HG03095 (cell line): ENCODE data around the gene TBATA.
"Not testable (repeated sequence)": the region's sequence is repeated elsewhere in the genome, so short reads cannot be mapped to it uniquely, and the experiment has no call there.

Experiments used
- ATAC-seq: cut with Tn5 transposase; IDR thresholded peaks from one replicate; pipeline ENCODE4 v1.9.1; 2021; ENCODE audit warnings: moderate library complexity; ENCODE audit not compliant: unreplicated experiment

TBATA gene

GRCh38 chr10:70779511-70780369, 5.4 kb downstream of the TBATA start:
- no peak for ATAC-seq

GRCh38 chr10:70779088-70779487, 6.1 kb downstream of the TBATA start:
- ATAC-seq = no peak

GRCh38 chr10:70778267-70778924, 6.8 kb downstream of the TBATA start:
- ATAC-seq = no peak

DNA sequence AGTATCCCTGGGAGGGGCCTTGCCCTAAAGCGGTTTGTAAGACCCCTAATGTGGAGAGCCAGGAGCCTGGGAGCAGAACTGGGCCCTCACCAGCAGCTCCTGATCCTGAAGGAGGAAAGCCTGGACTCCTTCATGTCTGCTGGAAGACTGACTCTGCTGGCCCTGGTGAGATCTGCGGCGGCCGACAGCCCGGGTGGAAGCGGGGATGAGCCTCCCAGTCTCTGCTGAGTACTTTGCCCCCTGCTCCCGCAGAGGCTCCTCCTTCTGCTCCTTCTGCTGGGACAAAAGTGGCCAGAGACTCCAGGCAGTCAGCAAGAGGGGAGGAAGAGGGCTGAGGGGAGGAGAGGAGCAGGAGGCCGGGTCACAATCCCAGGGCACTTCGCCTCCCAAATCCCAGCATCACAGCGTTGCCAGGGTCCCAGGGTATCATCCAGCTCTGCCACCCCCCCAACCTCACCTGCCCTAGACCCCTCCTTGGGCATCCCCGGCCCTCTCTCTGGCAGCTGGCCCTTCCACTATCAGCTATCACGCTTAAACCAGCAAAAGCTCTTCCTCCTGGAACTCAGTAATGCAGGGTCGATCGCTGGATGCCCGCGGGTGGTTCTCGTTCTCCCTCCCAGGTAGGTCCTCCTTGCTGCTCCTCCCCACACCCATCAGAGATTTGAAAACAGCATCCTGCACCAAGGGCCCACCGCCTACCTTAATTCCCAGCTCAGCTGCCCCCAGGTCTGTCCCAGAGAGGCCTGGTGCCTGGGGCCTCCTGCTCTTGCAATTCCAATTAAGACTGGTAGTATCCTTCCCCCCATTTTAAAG, 7.9 kb downstream of the TBATA start:
- no peak for ATAC-seq

DNA sequence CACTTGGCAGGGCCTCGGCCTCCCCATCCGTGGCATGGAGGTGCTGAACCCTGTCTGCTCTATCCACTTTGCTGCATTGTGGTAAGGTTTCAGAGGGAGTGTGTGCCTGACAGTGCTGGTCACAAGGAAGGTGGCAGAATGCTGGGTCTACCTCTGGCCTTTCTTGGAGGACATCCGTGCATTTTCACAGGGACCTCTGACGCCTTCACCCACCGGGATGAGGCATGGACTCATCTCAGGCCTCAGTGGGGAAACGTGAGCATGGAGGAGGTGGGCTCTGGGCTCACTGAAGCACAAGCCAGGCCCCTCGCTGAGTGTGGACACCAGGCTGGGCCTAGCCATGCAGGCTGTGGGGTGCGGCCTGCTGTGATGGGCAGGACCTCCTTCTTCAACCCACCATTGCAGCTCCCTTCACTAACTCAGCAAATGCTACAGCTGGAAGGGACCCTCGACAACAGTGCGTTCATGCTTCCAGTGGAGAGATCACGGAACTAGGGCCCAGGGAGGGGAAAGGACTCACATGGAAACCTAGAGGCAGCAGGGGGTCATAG, 8.6 kb downstream of the TBATA start:
- ATAC-seq = no peak

GRCh38 chr10:70775679-70776454, 9.3 kb downstream of the TBATA start:
- no peak for ATAC-seq

DNA sequence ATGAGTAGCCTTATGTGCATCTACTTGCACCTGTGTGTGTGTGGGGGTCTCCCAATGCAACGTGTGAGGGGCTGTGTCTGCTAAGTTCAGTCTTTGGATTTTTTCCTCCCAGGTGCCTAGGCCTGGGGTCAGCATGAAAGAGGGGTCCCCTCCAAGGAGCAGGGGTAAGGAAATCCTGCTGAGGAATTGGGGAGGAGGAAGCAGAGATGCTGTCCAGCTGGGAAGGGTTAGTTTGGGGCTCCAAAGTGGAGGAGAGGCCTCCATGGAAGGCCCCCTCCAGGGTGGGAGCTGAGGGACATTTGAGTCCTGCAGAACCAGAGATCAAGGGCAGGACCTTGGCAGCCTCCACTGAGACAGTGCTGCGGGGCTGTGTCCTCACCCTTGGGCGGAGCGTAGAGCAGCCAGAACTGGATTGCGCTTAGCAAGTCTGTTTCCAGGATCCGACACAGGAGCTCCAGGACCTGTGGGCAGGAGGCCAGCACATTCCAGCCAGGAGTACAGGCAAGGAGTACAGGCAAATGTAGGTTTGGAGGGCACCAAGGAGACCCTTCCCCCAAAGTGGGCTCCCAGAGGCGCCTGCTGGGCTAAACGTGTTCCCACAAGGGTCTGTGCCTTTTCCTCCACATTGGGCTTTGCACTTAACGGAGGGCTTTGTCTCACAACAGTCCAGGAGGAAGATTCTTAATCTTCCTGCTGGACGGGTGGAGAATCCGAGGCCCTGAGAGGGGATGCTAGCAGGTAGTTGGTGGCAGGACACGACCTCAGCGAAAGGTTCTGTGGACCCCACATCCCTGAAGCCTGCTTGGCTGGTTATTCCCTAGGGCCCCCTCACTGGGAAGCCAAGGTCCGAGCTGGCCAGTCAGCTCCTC, 10.1 kb downstream of the TBATA start:
- no peak for ATAC-seq

DNA sequence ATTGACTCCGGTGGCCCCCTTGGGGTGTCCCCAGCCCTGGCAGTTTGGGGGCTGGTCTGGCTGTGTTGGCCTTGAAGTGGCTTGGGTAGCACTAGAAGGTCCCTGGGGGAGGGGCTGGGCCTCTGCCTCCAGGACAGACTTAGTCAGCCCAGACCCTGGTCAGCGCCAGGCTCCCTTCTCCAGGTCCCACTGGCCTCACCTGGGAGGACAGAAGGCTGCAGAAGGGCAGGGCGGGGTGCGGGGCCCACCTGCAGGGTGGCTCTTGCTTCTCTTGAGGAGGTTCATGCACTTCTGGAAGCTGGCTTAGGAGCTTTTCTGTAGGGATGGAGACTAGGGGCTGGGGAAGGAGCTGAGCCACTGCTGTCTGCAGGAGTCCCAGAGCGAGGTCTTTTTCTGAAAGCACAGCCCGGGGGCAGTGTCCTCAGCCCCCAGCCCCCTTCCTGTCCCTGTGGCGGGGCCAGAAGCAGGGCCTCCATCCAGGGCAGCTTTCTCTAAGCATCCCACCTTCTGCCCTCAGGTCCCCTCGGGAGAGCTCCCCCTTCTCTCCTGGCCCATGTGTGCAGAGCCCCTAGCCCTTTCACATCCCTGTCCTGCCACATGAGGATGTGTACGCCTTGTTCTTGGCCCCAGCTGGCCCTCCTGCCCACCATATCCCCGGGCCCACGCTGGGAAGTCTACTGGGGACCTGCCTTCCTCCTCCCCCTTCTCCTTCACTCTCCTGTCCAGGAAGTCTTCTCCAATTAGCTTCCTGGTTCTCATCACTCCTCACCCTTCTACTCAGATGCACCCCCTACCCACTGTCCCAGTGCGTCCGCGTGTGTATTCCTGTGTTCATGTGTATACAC, 11.0 kb downstream of the TBATA start:
- ATAC-seq = no peak

- no peak for ATAC-seq
Observed at GRCh38 chr10:70773461-70773860, 11.7 kb downstream of the TBATA start.

- no peak for ATAC-seq
Observed at GRCh38 chr10:70772627-70773026, 12.6 kb downstream of the TBATA start.

GRCh38 chr10:70771311-70772194, 13.6 kb downstream of the TBATA start:
- ATAC-seq = no peak

GRCh38 chr10:70770516-70770915, 14.7 kb downstream of the TBATA start:
- not testable (repeated sequence) for ATAC-seq

GRCh38 chr10:70770001-70770400, 15.2 kb downstream of the TBATA start:
- ATAC-seq = no peak

DNA sequence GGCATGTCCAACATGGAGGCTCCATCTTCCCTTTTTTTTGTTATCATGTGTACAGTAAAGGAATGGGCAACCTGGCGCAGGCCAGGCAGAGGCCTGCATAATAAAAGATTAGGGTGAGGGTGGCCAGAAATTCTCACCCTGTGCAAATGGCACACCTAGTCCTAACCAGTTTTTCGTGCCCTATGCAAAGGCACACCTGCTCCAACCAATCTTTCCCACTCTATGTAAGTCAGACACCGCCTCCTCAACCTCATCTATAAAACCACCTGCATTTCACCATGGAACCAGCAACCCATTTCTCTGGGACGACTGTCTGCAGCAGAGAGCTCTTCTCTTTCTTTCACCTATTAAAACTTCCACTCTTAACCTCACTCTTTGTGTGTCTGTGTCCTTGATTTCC, 16.1 kb downstream of the TBATA start:
- ATAC-seq = no peak

- ATAC-seq = not testable (repeated sequence)
Observed at GRCh38 chr10:70768026-70768685, 17.0 kb downstream of the TBATA start.

DNA sequence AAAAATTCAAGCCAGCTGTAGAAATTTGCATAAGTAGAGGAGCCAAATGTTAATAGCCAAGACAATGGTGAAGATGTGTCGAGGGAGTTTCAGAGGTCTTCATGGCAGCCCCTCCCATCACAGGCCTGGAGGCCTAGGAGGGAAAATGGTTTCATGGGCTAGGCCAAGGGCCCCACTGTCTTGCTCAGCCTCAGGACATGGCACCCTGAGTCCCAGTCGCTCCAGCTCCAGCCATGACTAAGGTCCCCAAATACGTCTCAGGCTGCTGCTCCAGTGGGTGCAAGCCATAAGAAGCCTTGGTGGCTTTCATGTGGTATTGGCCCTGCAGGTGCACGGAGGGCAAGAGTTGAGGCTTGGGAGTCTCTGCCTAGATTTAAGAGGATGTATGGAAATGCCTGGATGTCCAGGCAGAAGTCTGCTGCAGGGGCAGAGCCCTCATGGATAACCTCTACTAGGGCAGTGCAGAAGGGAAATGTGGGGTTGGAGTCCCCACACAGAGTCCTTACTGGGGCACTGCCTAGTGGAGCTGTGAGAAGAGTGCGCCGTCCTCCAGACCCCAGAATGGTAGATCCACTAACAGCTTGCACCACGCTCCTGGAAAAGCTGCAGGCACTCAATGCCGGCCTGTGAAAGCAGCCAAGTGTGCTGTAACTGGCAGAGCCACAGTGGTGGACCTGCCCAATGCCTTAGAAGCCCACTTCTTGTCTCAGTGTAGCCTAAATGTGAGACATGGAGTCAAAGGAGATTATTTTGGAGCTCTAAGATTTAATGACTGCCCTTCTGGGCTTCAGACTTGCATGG, 19.2 kb downstream of the TBATA start:
- no peak for ATAC-seq
